OCI-LY7 (cell line): ENCODE results near the gene GYS1.

ENCODE experiments used
- EZH2phosphoT487 ChIP-seq: fragments of 200-600 bp; sonication (generic); IDR thresholded peaks from 2 replicates; pipeline ENCODE4 v1.6.1; 2018; ENCODE audit warnings: low read depth, borderline replicate concordance, mild to moderate bottlenecking, mixed run types, antibody characterized with exemption, low read length, moderate library complexity, mixed read lengths
- TF ChIP-seq, protein P1 (sequence below): fragments of 200-600 bp; sonication (generic); conservative IDR thresholded peaks from 2 replicates; pipeline ENCODE4 v1.5.1; 2014; ENCODE audit warnings: mild to moderate bottlenecking, antibody characterized with exemption, low read length, moderate library complexity, mixed read lengths

DNA sequence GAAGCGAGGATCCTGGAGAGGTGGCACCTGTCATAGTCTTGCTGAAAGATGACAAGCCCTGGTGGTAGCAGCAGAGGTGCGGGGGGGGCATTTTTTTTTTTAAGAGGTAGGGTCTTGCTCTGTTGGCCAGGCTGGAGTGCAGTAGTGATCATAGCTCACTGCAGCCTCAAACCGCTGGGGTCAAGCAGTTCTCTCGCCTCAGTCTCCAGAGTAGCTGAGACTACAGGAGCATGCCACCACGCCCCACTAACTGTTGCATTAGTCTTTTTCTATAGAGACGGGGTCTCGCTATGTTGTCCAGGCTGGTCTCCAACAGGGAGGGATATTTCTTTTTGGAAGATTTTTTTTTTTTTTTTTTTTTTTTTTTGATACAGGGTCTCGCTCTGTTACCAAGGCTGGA, 35.1 kb downstream of the GYS1 start:
- TF ChIP-seq, protein P1, sequence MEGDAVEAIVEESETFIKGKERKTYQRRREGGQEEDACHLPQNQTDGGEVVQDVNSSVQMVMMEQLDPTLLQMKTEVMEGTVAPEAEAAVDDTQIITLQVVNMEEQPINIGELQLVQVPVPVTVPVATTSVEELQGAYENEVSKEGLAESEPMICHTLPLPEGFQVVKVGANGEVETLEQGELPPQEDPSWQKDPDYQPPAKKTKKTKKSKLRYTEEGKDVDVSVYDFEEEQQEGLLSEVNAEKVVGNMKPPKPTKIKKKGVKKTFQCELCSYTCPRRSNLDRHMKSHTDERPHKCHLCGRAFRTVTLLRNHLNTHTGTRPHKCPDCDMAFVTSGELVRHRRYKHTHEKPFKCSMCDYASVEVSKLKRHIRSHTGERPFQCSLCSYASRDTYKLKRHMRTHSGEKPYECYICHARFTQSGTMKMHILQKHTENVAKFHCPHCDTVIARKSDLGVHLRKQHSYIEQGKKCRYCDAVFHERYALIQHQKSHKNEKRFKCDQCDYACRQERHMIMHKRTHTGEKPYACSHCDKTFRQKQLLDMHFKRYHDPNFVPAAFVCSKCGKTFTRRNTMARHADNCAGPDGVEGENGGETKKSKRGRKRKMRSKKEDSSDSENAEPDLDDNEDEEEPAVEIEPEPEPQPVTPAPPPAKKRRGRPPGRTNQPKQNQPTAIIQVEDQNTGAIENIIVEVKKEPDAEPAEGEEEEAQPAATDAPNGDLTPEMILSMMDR: no peak
- TF ChIP-seq EZH2phosphoT487: no peak
